Measurements from ENCODE around the gene VPS26C.

GRCh38 chr21:37197746-37198145, 69.4 kb downstream of the VPS26C start:
- TF ChIP-seq POLR2AphosphoS5 (IDR thresholded peaks at IDR 0.05; ENCODE audit: low read depth, low read length) (no peak), TAF1 (IDR thresholded peaks at IDR 0.05; ENCODE audit: borderline replicate concordance, insufficient read depth, low read length) (no peak), SIN3A (IDR thresholded peaks at IDR 0.05; ENCODE audit: borderline replicate concordance, insufficient read depth, low read length) (no peak), REST (IDR thresholded peaks at IDR 0.05; ENCODE audit: insufficient read depth in 1 of 2, low read depth in 2 of 2, low read length in 2 of 2) (no peak)

Measured in PFSK-1 (cell line).